Smooth muscle cell (in vitro differentiated cells): ENCODE data around the gene CWC27. TPM values are rescaled to one million over a fixed set of nuclear protein-coding genes. Genes with fewer than 3 reads are reported as not detected.

Experiments used
- DNase-seq: peaks from one replicate; lab custom pipeline; 2025; ENCODE audit not compliant: unreplicated experiment; lab: John Stamatoyannopoulos, UW
- H2AFZ ChIP-seq: fragments of 200-600 bp; sonication (generic); 2 replicates; pipeline ENCODE4 v1.6.0; 2016; ENCODE audit warnings: antibody characterized with exemption, low read depth, mild to moderate bottlenecking
- H3F3A ChIP-seq: fragments of 200-600 bp; sonication (generic); 2 replicates; pipeline ENCODE4 v1.6.0; 2017; ENCODE audit warnings: antibody characterized with exemption, low read depth
- H3K27ac ChIP-seq: fragments of 200-600 bp; sonication (generic); 2 replicates; pipeline ENCODE4 v1.5.1; 2016; ENCODE audit warnings: low read depth, mild to moderate bottlenecking
- H3K27me3 ChIP-seq: fragments of 200-600 bp; sonication (generic); 2 replicates; pipeline ENCODE4 v1.6.1; 2016; ENCODE audit warnings: low read depth, mild to moderate bottlenecking
- H3K36me3 ChIP-seq: fragments of 200-600 bp; sonication (generic); 2 replicates; pipeline ENCODE4 v1.5.1; 2016; ENCODE audit warnings: low read depth
- H3K4me1 ChIP-seq: fragments of 200-600 bp; sonication (generic); 2 replicates; pipeline ENCODE4 v1.5.1; 2016; ENCODE audit warnings: low read depth
- H3K4me2 ChIP-seq: fragments of 200-600 bp; sonication (generic); 2 replicates; pipeline ENCODE4 v1.6.0; 2016; ENCODE audit warnings: mild to moderate bottlenecking
- H3K4me3 ChIP-seq: fragments of 200-600 bp; sonication (generic); 2 replicates; pipeline ENCODE4 v1.5.1; 2016; ENCODE audit warnings: mild to moderate bottlenecking
- H3K79me2 ChIP-seq: fragments of 200-600 bp; sonication (generic); 2 replicates; pipeline ENCODE4 v1.6.0; 2016; ENCODE audit warnings: low read depth, mild to moderate bottlenecking
- H3K9ac ChIP-seq: fragments of 200-600 bp; sonication (generic); 2 replicates; pipeline ENCODE4 v1.6.0; 2016; ENCODE audit warnings: low read depth
- H3K9me3 ChIP-seq: fragments of 200-600 bp; sonication (generic); replicated peaks from 2 replicates; pipeline ENCODE4 v1.5.1; 2016; ENCODE audit warnings: low read depth
- H4K20me1 ChIP-seq: fragments of 200-600 bp; sonication (generic); 2 replicates; pipeline ENCODE4 v1.6.0; 2016; ENCODE audit warnings: low read depth
- CTCF ChIP-seq: fragments of 200-600 bp; sonication (generic); IDR thresholded peaks from 2 replicates; pipeline ENCODE4 v1.5.1; 2017; ENCODE audit warnings: borderline replicate concordance, mild to moderate bottlenecking, antibody characterized with exemption; ENCODE audit not compliant: insufficient read depth, poor library complexity, severe bottlenecking
- WGBS: methylation state at CpG from one replicate; pipeline ENCODE4 v1.1.7; 2016; ENCODE audit warnings: low lambda C conversion rate; 5-methylcytosine and 5-hydroxymethylcytosine counted together
- polyA plus RNA-seq: library from polyadenylated mRNA; unstranded; fragments of >200 nt; fragmentation: Nextera tagmentation; extraction: Ambion mirVana; gene quantifications from 2 replicates; pipeline ENCODE4 v1.2.1, GENCODE V29; 2016
- total RNA-seq: library from RNA; depleted of rRNA; stranded (reverse); fragments of >200 nt; gene quantifications from 2 replicates; pipeline ENCODE4 v1.2.3, GENCODE V29; 2014

The CWC27 gene
- total and polyA plus RNA-seq, 2 experiments from 2014 or later = 34.6 to 40.8 TPM

- H4K20me1 ChIP-seq = no peaks in the 10 kb centered on the region
- H3K79me2 ChIP-seq = no peaks in the 10 kb centered on the region
- H3K4me3 ChIP-seq = no peak overlapping the region
- peaks cover 12% of the 10 kb centered on the region for H3K9me3 ChIP-seq
- H3K4me1 ChIP-seq = no peaks in the 10 kb centered on the region
- H2AFZ ChIP-seq = no peak overlapping the region
- TF ChIP-seq CTCF = no peak
- no peak overlapping the region for H3K27ac ChIP-seq
- no peaks in the 10 kb centered on the region for H3K27me3 ChIP-seq
- no peaks in the 10 kb centered on the region for H3F3A ChIP-seq
- H3K36me3 ChIP-seq = peaks cover 21% of the 10 kb centered on the region
- DNase-seq = no peak
- no peak overlapping the region for H3K4me2 ChIP-seq
- H3K9ac ChIP-seq = no peak overlapping the region
- WGBS = 100% methylated on average over 2 of the region's 2 CpGs
Measured at GRCh38 chr5:64921386-64921785, 152.7 kb downstream of the CWC27 start.

- Histone ChIP-seq H3F3A (no peaks in the 10 kb centered on the region), H3K27ac (no peak overlapping the region), H3K27me3 (no peaks in the 10 kb centered on the region), H3K9me3 (peaks cover 12% of the 10 kb centered on the region), H3K4me3 (no peak overlapping the region), H3K4me1 (no peaks in the 10 kb centered on the region), H4K20me1 (no peaks in the 10 kb centered on the region), H3K36me3 (peaks cover 21% of the 10 kb centered on the region), H3K4me2 (no peak overlapping the region), H2AFZ (no peak overlapping the region), H3K9ac (no peak overlapping the region), H3K79me2 (no peaks in the 10 kb centered on the region)
- no peak for DNase-seq
- 46% methylated on average over 6 of the region's 6 CpGs for whole genome bisulfite sequencing
- no peak for TF ChIP-seq CTCF
Measured at GRCh38 chr5:64923151-64923685, 154.5 kb downstream of the CWC27 start.

GRCh38 chr5:64925123-64925522, 156.4 kb downstream of the CWC27 start:
- WGBS = 94% methylated on average over 1 of the region's 1 CpG
- H3K27ac ChIP-seq = no peak overlapping the region
- H4K20me1 ChIP-seq = no peaks in the 10 kb centered on the region
- no peak overlapping the region for H2AFZ ChIP-seq
- peaks cover 15% of the 10 kb centered on the region for H3K36me3 ChIP-seq
- no peaks in the 10 kb centered on the region for H3K79me2 ChIP-seq
- H3K9ac ChIP-seq = no peak overlapping the region
- H3F3A ChIP-seq = no peaks in the 10 kb centered on the region
- DNase-seq = no peak
- peaks cover 9% of the 10 kb centered on the region for H3K9me3 ChIP-seq
- H3K27me3 ChIP-seq = no peaks in the 10 kb centered on the region
- H3K4me1 ChIP-seq = no peaks in the 10 kb centered on the region
- no peak overlapping the region for H3K4me2 ChIP-seq
- TF ChIP-seq CTCF = no peak
- H3K4me3 ChIP-seq = no peak overlapping the region

- no peaks in the 10 kb centered on the region for H3K36me3 ChIP-seq
- no peak overlapping the region for H2AFZ ChIP-seq
- no peak overlapping the region for H3K4me2 ChIP-seq
- no peaks in the 10 kb centered on the region for H3K27me3 ChIP-seq
- H3K4me1 ChIP-seq = no peaks in the 10 kb centered on the region
- H3K4me3 ChIP-seq = no peak overlapping the region
- no peak for DNase-seq
- H3K79me2 ChIP-seq = no peaks in the 10 kb centered on the region
- H3F3A ChIP-seq = no peaks in the 10 kb centered on the region
- no peaks in the 10 kb centered on the region for H4K20me1 ChIP-seq
- no peak overlapping the region for H3K27ac ChIP-seq
- H3K9ac ChIP-seq = no peak overlapping the region
- H3K9me3 ChIP-seq = no peaks in the 10 kb centered on the region
- no peak for TF ChIP-seq CTCF
- 100% methylated on average over 1 of the region's 1 CpG for WGBS
Measured at GRCh38 chr5:64929833-64930232, 161.1 kb downstream of the CWC27 start.
